Mucosa of descending colon (tissue), 3 donors: ENCODE results near the gene MMADHC. TPM values are rescaled to one million over a fixed set of nuclear protein-coding genes. Genes with fewer than 3 reads are reported as not detected.

Experiments
- ATAC-seq: fragments of 200-7000 bp; cut with Tn5 transposase; one replicate; pipeline ENCODE4 v1.9.1; 2020; ENCODE audit warnings: mild to moderate bottlenecking, moderate library complexity
- DNase-seq, 3 donors: peaks; one replicate each; pipeline ENCODE4 v3.0.0-alpha.2; 2020
- H3K36me3 ChIP-seq: fragments of 200-600 bp; one replicate; pipeline ENCODE4 v1.8.0; 2021; ENCODE audit warnings: low read depth, mild to moderate bottlenecking
- H3K4me1 ChIP-seq: fragments of 200-600 bp; one replicate; pipeline ENCODE4 v1.8.0; 2021; ENCODE audit warnings: low read depth, mild to moderate bottlenecking
- H3K4me3 ChIP-seq: fragments of 200-600 bp; one replicate; pipeline ENCODE4 v1.8.0; 2021; ENCODE audit warnings: mild to moderate bottlenecking
- H3K9me3 ChIP-seq: fragments of 200-600 bp; one replicate; pipeline ENCODE4 v1.8.0; 2021; ENCODE audit warnings: mild to moderate bottlenecking
- CTCF ChIP-seq: fragments of 200-600 bp; IDR thresholded peaks from one replicate; pipeline ENCODE4 v1.8.0; 2022; ENCODE audit warnings: antibody characterized with exemption, mild to moderate bottlenecking
- intact Hi-C, 2 donors: fragments of 100-400 bp; cut with DNase I in 1 of 2; cut with micrococcal nuclease in 1 of 2; formaldehyde crosslinking; loops; one replicate each; pipeline versions ENCODE4 v1.11.0 to v1.11.1; 2022; cut with DNase I, micrococcal nuclease
- total RNA-seq, 3 donors: library from RNA; stranded (reverse); fragmentation: NEBNext Ultra II Directional in 2 of 3; extraction: Animal tissue kit (Norgen Biotek cat#: 25700) in 2 of 3; gene quantifications; one replicate each; pipeline versions ENCODE4 v1.2.1 to v1.2.4, GENCODE V29; 2021 to 2023
- donor health status: DM: no; HTN: no; CAD: no; lungs with moderate emphysema.
- donor health status: DM: no; HTN: no; CAD: no.
- donor health status: DM: no; HTN: yes; CAD: no.

MMADHC gene
- total RNA-seq, 3 donors from 2014 or later, result 84.7 to 99.0 (median 88.2) TPM

GRCh38 chr2:149613704-149614103 is 26.1 kb upstream of the MMADHC start:
- no peaks in the 10 kb centered on the region for H3K9me3 ChIP-seq
- TF ChIP-seq CTCF, result no peak
- no peak for ATAC-seq
- H3K36me3 ChIP-seq, result no peaks in the 10 kb centered on the region
- intact Hi-C loops, result no loop called here
- no peaks in the 10 kb centered on the region for H3K4me1 ChIP-seq
- no peak for DNase-seq
- no peak overlapping the region for H3K4me3 ChIP-seq

- no peak for TF ChIP-seq CTCF
- no peak for ATAC-seq
- Histone ChIP-seq H3K4me1 (no peaks in the 10 kb centered on the region), H3K4me3 (no peak overlapping the region), H3K9me3 (no peaks in the 10 kb centered on the region), H3K36me3 (no peaks in the 10 kb centered on the region)
- intact Hi-C loops, result no loop called here
- no peak for DNase-seq
These were observed 24.5 kb upstream of the MMADHC start for GRCh38 chr2:149612122-149612521.

- intact Hi-C loops, result no loop called here
- Histone ChIP-seq H3K4me1 (no peaks in the 10 kb centered on the region), H3K9me3 (no peaks in the 10 kb centered on the region), H3K4me3 (no peak overlapping the region), H3K36me3 (no peaks in the 10 kb centered on the region)
- ATAC-seq (peak; percentile 30), DNase-seq (no peak)
- TF ChIP-seq CTCF, result no peak
These were observed 23.7 kb upstream of the MMADHC start for GRCh38 chr2:149611100-149611820.

GRCh38 chr2:149606251-149606811 is 18.8 kb upstream of the MMADHC start:
- H3K36me3 ChIP-seq, result no peaks in the 10 kb centered on the region
- H3K4me3 ChIP-seq, result no peak overlapping the region
- no peak for TF ChIP-seq CTCF
- DNase-seq, result no peak
- H3K4me1 ChIP-seq, result no peaks in the 10 kb centered on the region
- H3K9me3 ChIP-seq, result no peaks in the 10 kb centered on the region
- ATAC-seq, result no peak
- intact Hi-C loops, result no loop called here

GRCh38 chr2:149603248-149603647 is 15.7 kb upstream of the MMADHC start:
- no peaks in the 10 kb centered on the region for H3K36me3 ChIP-seq
- intact Hi-C loops, result no loop called here
- ATAC-seq, result no peak
- DNase-seq, result no peak
- no peaks in the 10 kb centered on the region for H3K4me1 ChIP-seq
- no peak for TF ChIP-seq CTCF
- peaks cover 5% of the 10 kb centered on the region for H3K9me3 ChIP-seq
- H3K4me3 ChIP-seq, result no peak overlapping the region
